Measurements from ENCODE around the gene TYW1B.
"Not testable (repeated sequence)": the region's sequence is repeated elsewhere in the genome, so short reads cannot be mapped to it uniquely, and the experiment has no call there.

TYW1B gene

DNA sequence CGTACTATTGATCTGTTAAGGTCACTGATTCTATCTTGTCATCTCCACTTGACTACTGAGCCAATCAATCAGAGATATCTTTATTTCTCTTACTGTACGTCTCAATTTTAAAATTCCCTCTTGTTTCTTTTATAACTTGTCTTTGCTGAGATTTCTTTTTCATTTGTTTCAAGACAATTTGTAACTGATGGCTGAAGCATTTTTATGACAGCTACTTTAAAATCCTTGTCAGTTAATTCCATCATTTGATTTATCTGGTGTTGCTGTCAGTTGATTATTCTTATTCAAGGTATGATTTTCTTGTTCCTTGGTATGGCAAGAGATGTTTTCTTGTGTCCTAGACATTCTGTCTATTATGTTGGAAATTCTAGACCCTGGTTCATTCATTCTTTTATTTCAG lies 76.6 kb downstream of the TYW1B start:
- DNase-seq = no peak

- DNase-seq = not testable (repeated sequence)
Observed at GRCh38 chr7:72748649-72749048, 79.4 kb downstream of the TYW1B start.

DNA sequence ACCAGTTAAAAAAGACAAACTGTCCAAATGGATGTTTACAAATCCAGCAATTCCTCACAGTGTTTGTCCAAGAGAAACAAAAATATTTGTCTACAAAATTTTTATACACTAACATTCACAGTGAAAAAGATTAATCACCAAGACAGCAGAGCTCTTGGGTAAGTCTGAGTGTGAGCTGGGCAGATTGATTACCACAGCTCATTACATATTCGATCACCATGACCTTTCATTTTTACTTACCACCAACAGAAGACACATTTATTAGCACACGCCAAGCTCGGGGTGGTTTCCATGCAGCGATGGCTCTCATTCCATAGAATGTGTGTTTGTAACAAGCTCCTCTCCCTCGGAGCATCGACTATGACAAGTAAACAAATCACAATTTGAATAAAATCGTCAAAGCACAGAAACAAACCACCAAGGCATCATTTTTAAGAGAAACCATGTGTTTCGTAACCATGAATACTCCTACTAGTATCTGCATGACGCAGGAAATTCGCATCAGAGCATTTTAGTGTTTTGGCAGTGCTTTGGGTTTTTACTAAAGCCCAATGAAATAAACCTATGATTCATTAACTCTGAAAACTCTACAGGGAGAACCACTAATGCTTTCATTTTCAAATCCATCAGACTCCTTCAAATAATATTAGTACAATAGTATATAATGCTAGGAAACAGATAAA lies 83.6 kb downstream of the TYW1B start:
- DNase-seq = not testable (repeated sequence)

- DNase-seq = not testable (repeated sequence)
Observed at GRCh38 chr7:72743801-72744200, 84.2 kb downstream of the TYW1B start.

DNA sequence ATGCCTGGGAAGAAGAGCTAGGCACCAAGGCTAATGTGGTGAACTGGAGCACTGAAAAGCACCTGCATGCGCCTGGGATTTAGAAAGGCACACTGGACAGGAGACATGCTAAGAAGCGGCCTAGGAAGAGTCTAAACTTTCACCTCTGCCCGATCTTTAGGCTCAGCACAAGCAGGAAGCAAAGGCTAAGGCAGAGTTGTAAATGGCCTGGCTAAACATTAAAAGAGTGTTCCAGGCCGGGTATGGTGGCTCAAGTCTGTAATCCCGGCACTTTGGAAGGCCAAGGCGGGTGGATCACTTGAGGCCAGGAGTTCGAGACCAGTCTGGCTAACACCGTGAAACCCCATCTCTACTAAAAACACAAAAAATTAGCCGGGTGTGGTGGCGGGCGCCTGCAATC lies 88.3 kb downstream of the TYW1B start:
- DNase-seq = not testable (repeated sequence)

DNA sequence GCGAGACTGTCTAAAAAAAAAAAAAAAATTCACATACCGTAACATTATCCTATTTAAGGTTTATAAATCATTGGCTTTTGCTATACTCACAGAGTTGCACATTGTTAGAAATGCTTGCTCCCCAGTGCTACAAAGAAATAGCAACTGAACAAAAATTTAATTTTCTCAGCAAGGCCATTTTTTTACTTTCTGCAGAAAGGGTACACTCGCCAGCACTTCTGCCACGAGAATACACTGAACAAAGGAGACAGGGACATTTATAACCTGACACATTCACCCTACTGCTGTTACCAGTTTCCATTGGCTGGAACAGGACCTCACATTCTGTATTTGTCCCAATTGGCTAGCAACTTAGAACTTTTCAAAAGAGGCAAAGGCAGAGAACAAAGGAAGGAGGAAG lies 92.1 kb downstream of the TYW1B start:
- DNase-seq = not testable (repeated sequence)

DNA sequence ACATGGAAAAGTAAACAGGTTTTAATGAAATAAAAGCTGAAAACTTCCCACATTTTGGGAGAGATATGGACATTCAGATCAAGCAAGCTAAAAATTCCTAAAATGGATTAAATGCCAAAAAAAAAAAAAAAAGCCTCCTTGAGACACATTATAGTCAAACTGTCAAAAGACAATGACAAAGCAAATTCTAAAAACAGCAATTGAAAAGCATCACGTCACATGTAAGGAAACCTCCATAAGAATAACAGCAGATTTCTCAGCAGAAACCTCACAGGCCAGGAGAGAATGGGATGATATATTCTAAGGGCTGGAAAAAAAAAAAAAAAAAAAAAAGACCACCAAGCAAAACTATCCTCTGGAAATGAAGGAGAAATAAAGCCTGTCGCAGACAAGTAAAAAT lies 97.2 kb downstream of the TYW1B start:
- not testable (repeated sequence) for DNase-seq

GRCh38 chr7:72730384-72730783 lies 97.6 kb downstream of the TYW1B start:
- not testable (repeated sequence) for DNase-seq

DNA sequence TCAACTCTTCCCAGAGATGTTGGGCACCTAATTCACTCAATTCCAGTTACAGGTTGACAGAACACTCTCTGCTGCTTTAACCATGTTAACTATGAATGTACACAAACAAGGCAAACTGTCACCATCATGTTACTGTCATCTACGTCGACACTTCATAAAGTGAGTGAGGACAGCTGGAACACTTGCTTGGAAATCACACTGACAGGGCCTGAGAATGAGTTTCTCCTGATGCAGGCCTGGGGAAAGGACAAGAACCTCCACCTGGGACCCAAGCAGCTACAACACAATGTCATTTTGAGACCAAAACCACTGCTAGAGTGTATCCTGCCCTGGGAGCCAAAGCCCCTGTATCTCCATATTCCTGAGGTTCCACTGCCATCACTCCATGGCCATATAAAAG lies 98.9 kb downstream of the TYW1B start:
- DNase-seq = not testable (repeated sequence)

DNA sequence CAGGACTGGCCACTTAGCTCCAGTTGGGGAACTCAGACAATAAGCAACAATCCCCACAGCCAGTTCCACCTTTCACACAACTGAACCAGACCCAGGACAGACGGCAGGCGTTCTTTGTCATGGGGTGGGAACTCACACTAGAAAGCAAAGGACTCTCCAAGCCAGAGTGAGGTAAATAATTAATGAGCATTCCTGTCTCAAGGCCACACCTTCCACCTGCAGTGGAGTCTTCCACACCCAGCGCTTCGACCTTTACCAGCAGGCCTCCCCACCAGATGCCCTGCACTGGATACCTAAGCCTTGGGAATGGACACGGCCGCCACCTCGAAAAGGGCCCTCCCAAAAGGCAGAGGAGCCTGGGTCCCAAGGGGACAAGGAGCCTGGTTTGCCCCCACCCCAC lies 105.3 kb downstream of the TYW1B start:
- not testable (repeated sequence) for DNase-seq

DNA sequence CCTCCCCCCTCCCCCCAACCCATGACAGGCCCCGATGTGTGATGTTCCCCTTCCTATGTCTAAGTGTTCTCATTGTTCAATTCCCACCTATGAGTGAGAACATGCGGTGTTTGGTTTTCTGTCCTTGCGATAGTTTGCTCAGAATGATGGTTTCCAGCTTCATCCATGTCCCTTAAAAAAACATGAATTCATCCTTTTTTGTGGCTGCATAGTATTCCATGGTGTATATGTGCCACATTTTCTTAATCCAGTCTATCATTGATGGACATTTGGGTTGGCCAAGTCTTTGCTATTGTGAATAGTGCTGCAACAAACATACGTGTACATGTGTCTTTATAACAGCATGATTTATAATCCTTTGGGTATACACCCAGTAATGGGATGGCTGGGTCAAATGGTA lies 107.1 kb downstream of the TYW1B start:
- DNase-seq = not testable (repeated sequence)

DNA sequence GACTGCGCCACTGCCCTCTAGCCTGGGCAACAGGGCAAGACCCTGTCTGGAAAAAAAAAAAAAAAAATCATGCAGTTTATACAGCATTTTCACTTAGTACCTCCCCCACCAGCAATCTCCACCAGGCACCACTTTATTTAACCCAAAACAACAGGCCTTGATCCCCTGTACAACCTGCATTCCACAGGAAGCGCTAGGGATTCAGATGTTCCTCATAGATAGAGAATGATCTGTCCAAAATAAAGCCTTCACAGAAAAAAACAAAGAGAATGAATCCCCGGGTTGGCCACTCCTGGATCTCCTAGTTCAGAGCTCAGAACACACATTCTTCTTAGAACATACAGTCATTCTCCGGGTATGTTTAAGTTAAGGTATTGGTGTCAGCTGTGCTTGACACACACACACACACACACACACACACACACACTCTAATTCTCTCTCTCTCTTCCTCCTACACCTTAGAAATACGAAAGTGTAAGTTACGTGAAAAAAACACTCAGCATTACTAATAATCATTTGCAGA lies 110.7 kb downstream of the TYW1B start:
- not testable (repeated sequence) for DNase-seq

GRCh38 chr7:72711927-72712326 lies 116.1 kb downstream of the TYW1B start:
- DNase-seq = not testable (repeated sequence)

DNA sequence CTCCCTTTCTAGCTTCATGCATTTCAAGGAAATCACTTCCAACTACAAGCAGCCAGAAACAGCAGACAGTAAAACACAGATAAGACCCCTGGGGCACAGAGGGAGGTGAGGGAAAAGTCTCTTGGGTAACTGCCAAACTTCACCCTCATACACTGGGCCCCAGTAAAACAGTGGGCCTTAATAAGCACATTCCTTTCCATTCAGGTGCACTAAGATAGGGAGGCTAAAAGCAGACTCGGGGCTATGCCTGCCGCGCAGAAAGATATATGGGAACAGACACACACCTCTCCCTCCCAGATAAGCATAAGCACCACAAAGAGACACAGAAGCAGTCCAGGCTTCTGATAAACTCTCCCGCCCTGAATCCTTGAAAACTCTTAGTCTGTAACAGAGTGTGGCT lies 117.0 kb downstream of the TYW1B start:
- no peak for DNase-seq

- no peak for DNase-seq
Observed at GRCh38 chr7:72709909-72710308, 118.1 kb downstream of the TYW1B start.

GRCh38 chr7:72708371-72709050 lies 119.5 kb downstream of the TYW1B start:
- not testable (repeated sequence) for DNase-seq

GRCh38 chr7:72706521-72706920 lies 121.5 kb downstream of the TYW1B start:
- no peak for DNase-seq

GRCh38 chr7:72705693-72706092 lies 122.3 kb downstream of the TYW1B start:
- not testable (repeated sequence) for DNase-seq

DNA sequence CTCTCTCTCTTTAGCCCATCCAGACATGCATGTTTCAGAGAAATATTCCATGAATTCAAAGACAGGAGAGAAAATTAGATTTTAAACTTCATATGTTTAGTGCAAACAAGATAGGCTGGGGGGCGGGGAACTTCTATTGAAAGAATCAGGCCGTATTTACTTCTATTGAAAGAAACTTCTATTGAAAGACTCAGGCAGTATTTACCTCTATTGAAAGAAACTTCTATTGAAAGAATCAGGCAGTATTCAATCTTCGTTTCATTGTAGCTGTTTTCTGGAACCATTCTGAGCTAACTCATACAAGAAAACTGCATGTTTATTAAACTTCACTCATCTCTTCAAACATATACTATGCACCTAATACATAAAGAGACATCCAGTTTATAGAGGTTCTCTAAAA lies 123.1 kb downstream of the TYW1B start:
- no peak for DNase-seq

- DNase-seq = not testable (repeated sequence)
Observed at GRCh38 chr7:72700548-72700947, 127.5 kb downstream of the TYW1B start.

- DNase-seq = not testable (repeated sequence)
Observed at GRCh38 chr7:72697066-72697465, 130.9 kb downstream of the TYW1B start.

GRCh38 chr7:72696643-72697042 lies 131.4 kb downstream of the TYW1B start:
- not testable (repeated sequence) for DNase-seq

GRCh38 chr7:72695482-72695881 lies 132.5 kb downstream of the TYW1B start:
- not testable (repeated sequence) for DNase-seq

DNA sequence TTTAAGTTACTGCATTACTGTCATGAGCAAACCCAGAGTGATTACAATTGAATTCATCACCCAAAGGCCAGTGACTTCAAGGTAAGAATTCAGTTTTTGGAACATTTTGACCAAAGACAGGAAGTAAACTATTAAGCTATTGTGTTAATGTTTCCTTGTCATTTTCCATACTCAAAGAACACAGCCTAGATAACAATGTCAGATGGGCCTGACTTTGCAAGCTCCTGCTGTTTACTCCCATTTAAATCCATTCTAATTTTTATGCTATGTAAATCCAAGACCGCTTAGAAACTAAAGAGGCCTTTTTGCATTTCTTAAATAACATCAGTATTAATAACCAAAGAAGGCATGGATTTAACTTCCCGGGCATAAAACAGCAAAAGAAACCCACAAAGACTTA lies 136.6 kb downstream of the TYW1B start:
- DNase-seq = not testable (repeated sequence)

Measured in DMS153 (cell line).